MM.1S (cell line): ENCODE data around the gene LIPK.

Experiments used
- DNase-seq: peaks from one replicate; pipeline ENCODE4 v3.0.0-alpha.2; 2015
- H2AFZ ChIP-seq: fragments of 300-600 bp; sonication (generic); 2 replicates; pipeline ENCODE4 v1.6.0; 2016; ENCODE audit warnings: antibody characterized with exemption, low read length
- H3F3A ChIP-seq: fragments of 300-600 bp; sonication (generic); 2 replicates; pipeline ENCODE4 v1.6.1; 2016; ENCODE audit warnings: mild to moderate bottlenecking, antibody characterized with exemption, low read length, moderate library complexity, mixed read lengths; ENCODE audit not compliant: insufficient read depth
- H3K27ac ChIP-seq: fragments of 300-600 bp; sonication (generic); 2 replicates; pipeline ENCODE4 v1.5.1; 2016; ENCODE audit warnings: mild to moderate bottlenecking, low read length
- H3K27me3 ChIP-seq: fragments of 300-600 bp; sonication (generic); replicated peaks from 2 replicates; pipeline ENCODE4 v1.6.0; 2016; ENCODE audit warnings: low read length; ENCODE audit not compliant: insufficient read depth
- H3K36me3 ChIP-seq: fragments of 300-600 bp; sonication (generic); replicated peaks from 2 replicates; pipeline ENCODE4 v1.6.1; 2016; ENCODE audit warnings: mild to moderate bottlenecking, low read length, mixed read lengths; ENCODE audit not compliant: insufficient read depth
- H3K4me1 ChIP-seq: fragments of 300-600 bp; sonication (generic); 2 replicates; pipeline ENCODE4 v1.6.1; 2016; ENCODE audit warnings: low read length, mixed read lengths
- H3K4me2 ChIP-seq: fragments of 300-600 bp; sonication (generic); 2 replicates; pipeline ENCODE4 v1.6.0; 2016; ENCODE audit warnings: low read depth, low read length
- H3K4me3 ChIP-seq: fragments of 300-600 bp; sonication (generic); 2 replicates; pipeline ENCODE4 v1.5.1; 2016; ENCODE audit warnings: low read length, mixed read lengths
- H3K79me2 ChIP-seq: fragments of 300-600 bp; sonication (generic); 2 replicates; pipeline ENCODE4 v1.6.1; 2016; ENCODE audit warnings: mixed run types, low read length, mixed read lengths
- H3K9ac ChIP-seq: fragments of 300-600 bp; sonication (generic); 2 replicates; pipeline ENCODE4 v1.6.1; 2016; ENCODE audit warnings: low read length, mixed read lengths
- H3K9me2 ChIP-seq: fragments of 300-600 bp; sonication (generic); replicated peaks from 2 replicates; pipeline ENCODE4 v1.6.1; 2016; ENCODE audit warnings: mild to moderate bottlenecking, low read length, mixed read lengths; ENCODE audit not compliant: insufficient read depth
- H3K9me3 ChIP-seq: fragments of 300-600 bp; sonication (generic); replicated peaks from 2 replicates; pipeline ENCODE4 v1.6.1; 2016; ENCODE audit warnings: mild to moderate bottlenecking, low read length, mixed read lengths; ENCODE audit not compliant: insufficient read depth
- H4K20me1 ChIP-seq: fragments of 300-600 bp; sonication (generic); 2 replicates; pipeline ENCODE4 v1.6.1; 2016; ENCODE audit warnings: mild to moderate bottlenecking, low read length, moderate library complexity, mixed read lengths; ENCODE audit not compliant: insufficient read depth
- EZH2 ChIP-seq: fragments of 300-600 bp; sonication (generic); optimal IDR thresholded peaks from 2 replicates; pipeline ENCODE3; 2017; ENCODE audit warnings: low read depth, mild to moderate bottlenecking, antibody characterized with exemption, low read length, mixed read lengths
- EZH2phosphoT487 ChIP-seq: fragments of 300-600 bp; sonication (generic); IDR thresholded peaks from 2 replicates; pipeline ENCODE4 v1.6.1; 2018; ENCODE audit warnings: antibody characterized with exemption, low read length
- TF ChIP-seq, protein P1 (sequence below): fragments of 300-600 bp; sonication (generic); IDR thresholded peaks from 2 replicates; pipeline ENCODE4 v1.5.1; 2016; ENCODE audit warnings: antibody characterized with exemption, low read length, mixed read lengths

LIPK gene

DNA sequence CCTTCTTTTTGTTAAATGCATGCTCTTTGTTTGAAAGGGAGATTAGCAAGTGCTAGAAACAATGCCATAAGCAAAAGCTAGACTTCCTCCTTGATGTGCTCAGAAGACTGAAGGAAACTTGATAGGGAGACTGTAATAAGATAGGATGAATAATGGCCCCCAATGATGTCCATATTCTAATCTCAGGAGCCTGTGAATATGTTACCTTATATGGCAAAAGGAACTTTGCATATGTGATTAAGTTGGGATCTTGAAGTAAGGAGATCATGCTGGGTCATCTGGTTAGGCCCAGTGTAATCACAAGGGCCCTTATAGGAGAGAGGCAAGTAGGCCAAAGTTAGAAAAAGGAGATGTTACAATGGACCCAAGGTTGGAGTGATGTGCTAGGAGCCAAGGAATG, 82.9 kb downstream of the LIPK start:
- Histone ChIP-seq H3K79me2 (no peaks in the 10 kb centered on the region), H3K4me3 (no peak overlapping the region), H4K20me1 (no peaks in the 10 kb centered on the region), H3K27ac (no peak overlapping the region), H2AFZ (no peak overlapping the region), H3K4me1 (peaks cover 8% of the 10 kb centered on the region), H3K9me3 (no peaks in the 10 kb centered on the region), H3K9me2 (no peaks in the 10 kb centered on the region), H3K27me3 (no peaks in the 10 kb centered on the region), H3F3A (no peaks in the 10 kb centered on the region), H3K4me2 (no peak overlapping the region), H3K9ac (no peak overlapping the region), H3K36me3 (no peaks in the 10 kb centered on the region)
- DNase-seq = no peak
- no peak for TF ChIP-seq EZH2phosphoT487
- no peak for TF ChIP-seq EZH2
- TF ChIP-seq, protein P1, sequence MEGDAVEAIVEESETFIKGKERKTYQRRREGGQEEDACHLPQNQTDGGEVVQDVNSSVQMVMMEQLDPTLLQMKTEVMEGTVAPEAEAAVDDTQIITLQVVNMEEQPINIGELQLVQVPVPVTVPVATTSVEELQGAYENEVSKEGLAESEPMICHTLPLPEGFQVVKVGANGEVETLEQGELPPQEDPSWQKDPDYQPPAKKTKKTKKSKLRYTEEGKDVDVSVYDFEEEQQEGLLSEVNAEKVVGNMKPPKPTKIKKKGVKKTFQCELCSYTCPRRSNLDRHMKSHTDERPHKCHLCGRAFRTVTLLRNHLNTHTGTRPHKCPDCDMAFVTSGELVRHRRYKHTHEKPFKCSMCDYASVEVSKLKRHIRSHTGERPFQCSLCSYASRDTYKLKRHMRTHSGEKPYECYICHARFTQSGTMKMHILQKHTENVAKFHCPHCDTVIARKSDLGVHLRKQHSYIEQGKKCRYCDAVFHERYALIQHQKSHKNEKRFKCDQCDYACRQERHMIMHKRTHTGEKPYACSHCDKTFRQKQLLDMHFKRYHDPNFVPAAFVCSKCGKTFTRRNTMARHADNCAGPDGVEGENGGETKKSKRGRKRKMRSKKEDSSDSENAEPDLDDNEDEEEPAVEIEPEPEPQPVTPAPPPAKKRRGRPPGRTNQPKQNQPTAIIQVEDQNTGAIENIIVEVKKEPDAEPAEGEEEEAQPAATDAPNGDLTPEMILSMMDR = no peak

DNA sequence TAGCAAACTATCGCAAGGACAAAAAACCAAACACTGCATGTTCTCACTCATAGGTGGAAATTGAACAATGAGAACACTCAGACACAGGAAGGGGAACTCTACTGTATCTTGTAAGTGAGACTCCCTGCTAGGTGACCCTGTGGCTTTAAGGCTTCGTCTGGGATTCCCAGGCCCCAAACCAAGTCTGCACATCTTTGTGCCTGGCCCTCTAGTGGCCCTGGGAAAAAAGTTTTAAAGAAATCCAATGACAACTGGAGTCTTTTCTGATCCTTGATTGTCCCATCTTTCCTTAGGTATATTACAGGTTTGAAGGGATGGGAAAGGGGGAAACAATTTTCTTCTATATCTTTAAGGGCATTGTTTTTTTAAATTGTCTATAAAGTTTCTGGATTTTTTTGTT, 85.9 kb downstream of the LIPK start:
- Histone ChIP-seq H4K20me1 (no peaks in the 10 kb centered on the region), H3K4me2 (no peak overlapping the region), H2AFZ (no peak overlapping the region), H3K9ac (no peak overlapping the region), H3F3A (no peaks in the 10 kb centered on the region), H3K79me2 (no peaks in the 10 kb centered on the region), H3K4me3 (no peak overlapping the region), H3K9me2 (no peaks in the 10 kb centered on the region), H3K27me3 (no peaks in the 10 kb centered on the region), H3K9me3 (no peaks in the 10 kb centered on the region), H3K4me1 (peaks cover 6% of the 10 kb centered on the region; the same call in 1 of the 2 replicates), H3K36me3 (no peaks in the 10 kb centered on the region), H3K27ac (no peak overlapping the region)
- peak; percentile 52 for DNase-seq
- TF ChIP-seq EZH2phosphoT487 (no peak), EZH2 (no peak)
- TF ChIP-seq, protein P1 = peak; percentile 56

DNA sequence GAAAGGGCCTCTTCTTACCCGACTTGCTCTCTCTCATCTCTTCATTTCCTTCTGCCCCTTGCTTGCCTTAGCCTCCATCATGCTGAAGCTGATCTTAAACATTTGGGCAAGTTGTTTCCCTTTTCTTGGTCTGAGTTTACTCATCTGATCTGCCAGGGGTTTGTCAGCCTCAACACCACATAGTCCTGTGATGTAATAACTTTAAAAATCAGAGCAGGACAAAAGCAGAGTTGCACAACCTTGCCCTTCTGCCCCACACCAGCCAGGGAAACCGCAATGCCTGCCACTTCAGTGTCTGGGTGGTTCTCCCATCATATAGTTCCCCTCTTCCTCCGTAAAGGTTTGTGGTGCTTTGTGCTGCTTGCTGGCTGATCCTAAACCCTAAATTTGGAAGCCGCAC, 86.6 kb downstream of the LIPK start:
- no peak overlapping the region for H3K4me2 ChIP-seq
- no peaks in the 10 kb centered on the region for H4K20me1 ChIP-seq
- no peaks in the 10 kb centered on the region for H3K79me2 ChIP-seq
- H3F3A ChIP-seq = no peaks in the 10 kb centered on the region
- no peaks in the 10 kb centered on the region for H3K27me3 ChIP-seq
- no peak overlapping the region for H3K27ac ChIP-seq
- no peaks in the 10 kb centered on the region for H3K9me2 ChIP-seq
- TF ChIP-seq EZH2 = no peak
- TF ChIP-seq, protein P1 = no peak
- TF ChIP-seq EZH2phosphoT487 = no peak
- H3K4me1 ChIP-seq = peaks cover 6% of the 10 kb centered on the region; the same call in 1 of the 2 replicates
- no peak for DNase-seq
- H2AFZ ChIP-seq = no peak overlapping the region
- no peaks in the 10 kb centered on the region for H3K9me3 ChIP-seq
- H3K4me3 ChIP-seq = no peak overlapping the region
- no peak overlapping the region for H3K9ac ChIP-seq
- no peaks in the 10 kb centered on the region for H3K36me3 ChIP-seq
